ENCODE measurements around the gene ZDHHC1. TPM values are rescaled to one million over a fixed set of nuclear protein-coding genes. Genes with fewer than 3 reads are reported as not detected.

Gene ZDHHC1
- total RNA-seq, 2 donors from 2014 or later, result 20.3 to 69.8 TPM

DNA sequence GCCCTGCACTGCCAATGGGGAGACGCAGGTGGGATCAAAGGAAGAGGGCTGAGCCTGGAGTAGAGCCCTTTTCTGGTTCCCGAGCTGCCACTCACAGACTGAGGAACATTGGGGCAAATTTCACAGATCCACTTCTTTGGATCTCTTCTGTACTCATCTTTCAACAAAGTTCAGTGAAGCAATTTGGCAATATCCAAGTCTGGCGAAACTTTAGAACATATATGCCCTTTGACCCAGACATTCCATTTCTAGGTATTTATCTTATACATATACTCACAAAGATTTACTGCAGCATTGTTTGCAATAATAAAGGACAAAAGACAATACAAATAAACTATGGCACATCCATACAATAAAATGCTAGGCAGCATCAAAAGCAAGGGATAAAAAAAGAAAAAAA, 4.9 kb downstream of the ZDHHC1 start:
- Histone ChIP-seq H3K36me3 (no peaks in the 10 kb centered on the region), H3K4me3 (no peak overlapping the region), H3K9me3 (no peaks in the 10 kb centered on the region), H3K4me1 (replicated peaks) (no peaks in the 10 kb centered on the region), H3K27me3 (replicated peaks; ENCODE audit: insufficient read depth) (no peaks in the 10 kb centered on the region), H3K27ac (no peak overlapping the region)
- no peak for DNase-seq (ENCODE audit: low spot score)
- WGBS, result 88% methylated on average over 3 of the region's 3 CpGs
- no peak for TF ChIP-seq POLR2AphosphoS5 (IDR thresholded peaks at IDR 0.05)
- TF ChIP-seq POLR2A (IDR thresholded peaks at IDR 0.05), result no peak
- TF ChIP-seq, protein P1, sequence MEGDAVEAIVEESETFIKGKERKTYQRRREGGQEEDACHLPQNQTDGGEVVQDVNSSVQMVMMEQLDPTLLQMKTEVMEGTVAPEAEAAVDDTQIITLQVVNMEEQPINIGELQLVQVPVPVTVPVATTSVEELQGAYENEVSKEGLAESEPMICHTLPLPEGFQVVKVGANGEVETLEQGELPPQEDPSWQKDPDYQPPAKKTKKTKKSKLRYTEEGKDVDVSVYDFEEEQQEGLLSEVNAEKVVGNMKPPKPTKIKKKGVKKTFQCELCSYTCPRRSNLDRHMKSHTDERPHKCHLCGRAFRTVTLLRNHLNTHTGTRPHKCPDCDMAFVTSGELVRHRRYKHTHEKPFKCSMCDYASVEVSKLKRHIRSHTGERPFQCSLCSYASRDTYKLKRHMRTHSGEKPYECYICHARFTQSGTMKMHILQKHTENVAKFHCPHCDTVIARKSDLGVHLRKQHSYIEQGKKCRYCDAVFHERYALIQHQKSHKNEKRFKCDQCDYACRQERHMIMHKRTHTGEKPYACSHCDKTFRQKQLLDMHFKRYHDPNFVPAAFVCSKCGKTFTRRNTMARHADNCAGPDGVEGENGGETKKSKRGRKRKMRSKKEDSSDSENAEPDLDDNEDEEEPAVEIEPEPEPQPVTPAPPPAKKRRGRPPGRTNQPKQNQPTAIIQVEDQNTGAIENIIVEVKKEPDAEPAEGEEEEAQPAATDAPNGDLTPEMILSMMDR (IDR thresholded peaks at IDR 0.05), result no peak
- intact Hi-C loops (cut with DNase I), result no loop called here

DNA sequence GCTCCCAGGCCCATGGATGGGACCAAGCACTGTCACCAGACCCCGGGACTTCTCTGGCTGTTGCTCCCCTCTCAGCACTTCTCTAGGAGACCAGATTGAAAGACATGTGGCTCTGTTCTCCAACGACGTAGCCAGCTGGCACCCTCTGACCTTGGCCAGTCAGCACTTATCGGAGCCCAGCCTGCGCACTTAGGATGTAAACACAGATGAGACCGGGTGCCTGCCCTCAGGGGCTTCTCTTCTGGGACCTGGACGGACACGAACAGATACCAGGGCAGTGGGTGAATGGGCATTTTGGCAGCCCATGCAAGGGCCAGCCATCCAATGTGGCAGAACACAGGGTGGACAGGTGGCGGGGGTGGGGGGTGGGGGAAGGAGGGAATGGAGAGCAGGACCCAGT, 6.6 kb downstream of the ZDHHC1 start:
- Histone ChIP-seq H3K4me1 (replicated peaks) (peaks cover 11% of the 10 kb centered on the region), H3K27ac (no peak overlapping the region), H3K27me3 (replicated peaks; ENCODE audit: insufficient read depth) (no peaks in the 10 kb centered on the region), H3K4me3 (no peak overlapping the region), H3K36me3 (no peaks in the 10 kb centered on the region), H3K9me3 (no peaks in the 10 kb centered on the region)
- intact Hi-C loops (cut with DNase I), result no loop called here
- WGBS, result 92% methylated on average over 9 of the region's 9 CpGs
- DNase-seq (ENCODE audit: low spot score), result no peak
- TF ChIP-seq POLR2AphosphoS5 (IDR thresholded peaks at IDR 0.05), result no peak
- TF ChIP-seq, protein P1 (IDR thresholded peaks at IDR 0.05), result no peak
- no peak for TF ChIP-seq POLR2A (IDR thresholded peaks at IDR 0.05)

DNA sequence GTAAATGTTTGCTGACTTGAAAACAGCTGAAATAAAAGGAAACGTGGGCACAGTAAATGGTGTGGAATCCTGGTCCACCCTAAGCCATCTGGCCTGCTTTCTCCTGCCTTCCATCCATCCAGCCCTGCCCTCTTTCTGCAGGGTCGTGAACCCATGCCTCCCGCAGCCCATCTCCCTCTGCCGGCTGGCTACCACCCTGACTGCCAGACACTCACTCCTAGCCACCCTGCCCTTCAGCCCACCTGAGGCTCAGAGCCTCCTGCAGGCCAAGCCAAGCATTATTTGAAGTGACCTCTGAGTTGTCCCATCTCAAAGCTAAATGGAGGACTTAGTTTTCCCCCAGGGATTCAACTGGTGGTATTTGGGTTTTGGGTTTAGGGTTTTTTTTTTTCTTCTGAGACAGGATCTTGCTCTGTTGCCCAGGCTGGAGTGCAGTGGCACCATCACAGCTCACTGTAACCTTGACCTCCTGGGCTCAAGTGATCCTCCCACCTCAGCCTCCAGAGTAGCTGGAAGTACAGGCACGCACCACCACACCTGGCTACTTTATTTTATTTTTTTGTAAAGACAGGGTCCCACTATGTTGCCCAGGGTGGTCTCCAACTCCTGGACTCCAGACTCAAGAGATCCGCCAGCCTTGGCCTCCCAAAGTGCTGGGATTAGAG, 8.4 kb downstream of the ZDHHC1 start:
- Histone ChIP-seq H3K4me1 (replicated peaks) (peaks cover 22% of the 10 kb centered on the region), H3K36me3 (no peaks in the 10 kb centered on the region), H3K27me3 (replicated peaks; ENCODE audit: insufficient read depth) (no peaks in the 10 kb centered on the region), H3K27ac (peak overlapping the region in 1 of 2 donors; percentile 94), H3K4me3 (no peak overlapping the region), H3K9me3 (no peaks in the 10 kb centered on the region)
- intact Hi-C loops (cut with DNase I), result no loop called here
- DNase-seq (ENCODE audit: low spot score), result no peak
- TF ChIP-seq POLR2A (IDR thresholded peaks at IDR 0.05), result no peak
- TF ChIP-seq, protein P1 (IDR thresholded peaks at IDR 0.05), result no peak
- no peak for TF ChIP-seq POLR2AphosphoS5 (IDR thresholded peaks at IDR 0.05)
- 84% methylated on average over 6 of the region's 6 CpGs for WGBS

DNA sequence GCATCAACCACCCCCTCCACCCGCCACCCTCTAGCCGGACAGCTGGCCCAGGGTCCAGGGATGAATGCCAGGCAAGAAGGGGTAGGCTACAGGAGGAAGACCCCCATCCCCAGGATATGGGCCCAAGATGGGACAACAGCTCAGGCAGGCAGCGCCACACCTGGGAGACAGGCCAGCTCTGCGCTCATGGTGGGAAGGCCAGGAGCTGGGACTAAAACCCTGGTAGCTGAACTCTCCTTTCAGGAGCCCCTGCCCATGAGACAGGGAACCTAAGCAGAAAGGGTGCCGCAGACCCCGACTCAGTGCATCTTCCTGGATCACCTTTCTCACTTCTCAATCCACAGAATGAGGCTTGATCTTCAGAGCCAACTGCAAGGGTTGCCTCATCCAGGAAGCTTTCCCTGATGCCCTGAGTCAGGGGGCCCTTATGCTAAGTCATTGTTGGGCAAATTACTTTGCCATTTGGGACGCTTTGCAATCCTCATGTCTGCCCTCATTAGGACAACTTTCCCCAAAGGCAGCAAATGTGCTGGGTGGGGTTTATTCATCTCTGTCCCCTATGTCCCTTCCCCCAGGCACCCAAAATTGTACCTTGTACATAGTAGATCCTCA, 9.0 kb downstream of the ZDHHC1 start:
- 85% methylated on average over 7 of the region's 7 CpGs for WGBS
- Histone ChIP-seq H3K4me1 (replicated peaks) (peaks cover 22% of the 10 kb centered on the region), H3K4me3 (no peak overlapping the region), H3K27ac (peak overlapping the region; percentile 94 to 95), H3K9me3 (no peaks in the 10 kb centered on the region), H3K27me3 (replicated peaks; ENCODE audit: insufficient read depth) (no peaks in the 10 kb centered on the region), H3K36me3 (no peaks in the 10 kb centered on the region)
- no peak for TF ChIP-seq POLR2A (IDR thresholded peaks at IDR 0.05)
- no peak for TF ChIP-seq POLR2AphosphoS5 (IDR thresholded peaks at IDR 0.05)
- TF ChIP-seq, protein P1 (IDR thresholded peaks at IDR 0.05), result no peak
- intact Hi-C loops (cut with DNase I), result no loop called here
- no peak for DNase-seq (ENCODE audit: low spot score)

Measured in prostate gland (tissue), 2 donors.